G401 (cell line): Measurements from ENCODE around the gene KRT14. TPM values are rescaled to one million over a fixed set of nuclear protein-coding genes. Genes with fewer than 3 reads are reported as not detected.
"Not testable (repeated sequence)": the region's sequence is repeated elsewhere in the genome, so short reads cannot be mapped to it uniquely, and the experiment has no call there.

ENCODE experiments used
- DNase-seq: peaks from one replicate; pipeline ENCODE4 v3.0.0-alpha.2; 2015; ENCODE audit warnings: low spot score
- in situ Hi-C: cut with HindIII; loops from 2 replicates; pipeline ENCODE4 v1.10.0; 2016; ENCODE audit warnings: low sequenced_read_pairs, mixed read lengths
- total RNA-seq: library from RNA; depleted of rRNA; stranded (reverse); fragments of >200 nt; shearing (Covaris generic); gene quantifications from 2 replicates; pipeline ENCODE4 v1.2.3, GENCODE V29; 2014

Gene KRT14
- total RNA-seq, 1 experiment from 2014 or later, result not detected

GRCh38 chr17:41624208-41625101 is 37.8 kb upstream of the KRT14 start, which contains the start of gene KRT17:
Gene KRT17 (minus strand): TSS chr17:41624575. CDS start chr17:41624509, 66 bp downstream.
- in situ Hi-C loops, result no loop called here
- no peak for DNase-seq

DNA sequence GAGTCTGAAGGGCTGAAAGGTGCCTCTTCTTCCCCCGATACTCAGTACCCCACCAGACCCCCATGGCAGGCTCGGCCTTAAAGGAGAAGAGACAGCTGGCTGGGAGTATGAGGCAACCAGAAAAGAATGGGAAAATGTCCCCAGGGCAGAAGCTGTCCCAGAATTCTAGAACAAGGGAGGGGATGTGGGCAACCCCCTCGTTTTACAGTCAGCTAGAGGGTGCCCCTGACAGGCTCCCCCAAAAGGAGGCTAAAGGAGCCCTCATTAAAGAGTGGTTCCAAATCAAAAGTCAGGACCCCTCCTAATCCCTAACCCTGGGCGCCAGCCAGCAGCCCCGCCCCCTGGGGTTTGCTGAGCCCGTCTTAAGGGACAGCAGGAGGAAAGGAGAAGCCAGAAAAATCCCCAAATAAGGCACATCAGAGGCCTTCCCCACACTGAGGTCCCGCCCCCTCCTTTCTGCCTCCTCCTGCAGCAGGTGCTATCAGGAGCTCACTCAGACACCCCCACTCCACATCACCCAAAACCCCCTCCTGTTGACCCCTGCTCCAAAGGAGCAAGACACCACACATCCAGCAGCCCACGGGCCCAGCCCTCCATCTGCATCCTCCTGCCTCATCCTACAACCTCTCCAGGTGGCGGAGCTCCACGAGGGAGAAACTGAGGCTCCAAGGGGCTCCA is 36.6 kb upstream of the KRT14 start:
- in situ Hi-C loops, DNase-seq: not testable (repeated sequence)

- in situ Hi-C loops, DNase-seq: not testable (repeated sequence)
Measured at GRCh38 chr17:41622340-41623183, 35.9 kb upstream of the KRT14 start.

DNA sequence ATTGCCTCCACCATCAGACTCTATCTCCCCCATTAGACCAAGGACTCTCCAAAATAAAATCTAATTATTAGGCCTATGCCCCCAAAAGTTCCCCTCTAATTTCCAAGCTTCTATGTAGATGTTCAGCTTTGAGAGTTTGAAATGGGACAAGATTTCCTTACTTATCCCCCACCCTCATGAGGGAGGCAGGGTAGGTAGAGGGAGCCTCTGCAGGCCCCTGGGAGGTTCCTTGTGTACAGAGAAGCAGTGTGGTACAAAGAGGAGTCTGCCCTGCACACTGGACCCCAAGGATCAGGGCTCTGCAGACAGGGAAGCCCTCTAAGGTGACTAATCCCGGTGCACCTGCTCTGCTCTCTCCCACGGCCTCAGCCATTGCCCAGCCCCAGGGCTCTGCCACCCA is 35.2 kb upstream of the KRT14 start:
- in situ Hi-C loops, result no loop called here
- DNase-seq, result no peak

- DNase-seq, in situ Hi-C loops: not testable (repeated sequence)
Measured at GRCh38 chr17:41621435-41621817, 34.7 kb upstream of the KRT14 start.

- in situ Hi-C loops, result no loop called here
- DNase-seq, result no peak
Measured at GRCh38 chr17:41620583-41621434, 34.1 kb upstream of the KRT14 start.

- in situ Hi-C loops, DNase-seq: not testable (repeated sequence)
Measured at GRCh38 chr17:41619927-41620582, 33.4 kb upstream of the KRT14 start.

GRCh38 chr17:41619036-41619926 is 32.6 kb upstream of the KRT14 start:
- DNase-seq, result no peak
- in situ Hi-C loops, result no loop called here

- no peak for DNase-seq
- in situ Hi-C loops, result no loop called here
Measured at GRCh38 chr17:41618341-41619035, 31.8 kb upstream of the KRT14 start.

GRCh38 chr17:41617698-41618097 is 31.0 kb upstream of the KRT14 start:
- in situ Hi-C loops, result no loop called here
- no peak for DNase-seq

GRCh38 chr17:41617136-41617535 is 30.4 kb upstream of the KRT14 start:
- in situ Hi-C loops, result no loop called here
- no peak for DNase-seq

DNA sequence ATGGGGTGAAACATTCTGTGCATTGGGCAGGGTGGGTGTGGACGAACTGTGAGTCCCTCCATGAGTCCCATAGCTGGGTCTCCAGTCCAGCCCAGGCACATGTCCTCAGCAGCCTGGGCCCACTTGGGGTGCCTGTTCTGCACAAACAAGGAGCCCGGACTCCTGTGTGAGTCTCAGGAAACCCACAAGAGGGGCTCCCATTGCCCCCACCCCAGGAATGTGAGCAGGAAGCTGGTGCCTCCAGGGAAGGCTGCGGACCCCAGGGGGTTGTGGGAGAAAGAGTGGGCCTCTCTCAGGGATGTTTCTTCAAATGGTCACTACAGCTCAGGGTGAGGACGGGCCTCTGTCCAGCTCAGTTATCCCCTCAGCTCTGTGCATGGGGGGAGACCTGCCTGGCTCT is 29.8 kb upstream of the KRT14 start:
- in situ Hi-C loops, result not testable (repeated sequence)

DNA sequence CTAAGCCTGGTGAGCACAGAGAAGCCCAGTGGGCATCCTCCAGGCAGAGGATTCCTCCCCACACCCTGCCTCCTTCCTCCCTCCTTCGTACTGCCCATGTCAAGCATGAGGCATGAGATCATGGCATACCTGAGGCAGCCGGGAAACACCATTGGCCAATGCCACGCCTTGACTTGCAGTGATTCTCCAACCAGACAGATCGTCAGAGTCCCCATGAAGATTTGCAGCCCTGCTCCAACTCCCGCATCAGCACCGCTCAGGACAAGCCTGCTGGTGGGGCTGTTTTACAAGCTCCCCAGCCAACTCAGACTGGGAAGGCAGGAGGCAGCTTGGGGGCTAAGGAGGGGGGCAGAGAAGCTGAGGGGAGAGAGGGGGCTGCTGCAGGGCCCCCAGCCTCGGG is 28.8 kb upstream of the KRT14 start:
- in situ Hi-C loops, result no loop called here

More for the DNA sequence above, 29.8 kb upstream of the KRT14 start:
- DNase-seq, result not testable (repeated sequence)

GRCh38 chr17:41614767-41615166 is 28.1 kb upstream of the KRT14 start:
- DNase-seq, in situ Hi-C loops: not testable (repeated sequence)

More for the DNA sequence above, 28.8 kb upstream of the KRT14 start:
- DNase-seq, result no peak

- in situ Hi-C loops, result no loop called here
- no peak for DNase-seq
Measured at GRCh38 chr17:41614098-41614497, 27.4 kb upstream of the KRT14 start.

DNA sequence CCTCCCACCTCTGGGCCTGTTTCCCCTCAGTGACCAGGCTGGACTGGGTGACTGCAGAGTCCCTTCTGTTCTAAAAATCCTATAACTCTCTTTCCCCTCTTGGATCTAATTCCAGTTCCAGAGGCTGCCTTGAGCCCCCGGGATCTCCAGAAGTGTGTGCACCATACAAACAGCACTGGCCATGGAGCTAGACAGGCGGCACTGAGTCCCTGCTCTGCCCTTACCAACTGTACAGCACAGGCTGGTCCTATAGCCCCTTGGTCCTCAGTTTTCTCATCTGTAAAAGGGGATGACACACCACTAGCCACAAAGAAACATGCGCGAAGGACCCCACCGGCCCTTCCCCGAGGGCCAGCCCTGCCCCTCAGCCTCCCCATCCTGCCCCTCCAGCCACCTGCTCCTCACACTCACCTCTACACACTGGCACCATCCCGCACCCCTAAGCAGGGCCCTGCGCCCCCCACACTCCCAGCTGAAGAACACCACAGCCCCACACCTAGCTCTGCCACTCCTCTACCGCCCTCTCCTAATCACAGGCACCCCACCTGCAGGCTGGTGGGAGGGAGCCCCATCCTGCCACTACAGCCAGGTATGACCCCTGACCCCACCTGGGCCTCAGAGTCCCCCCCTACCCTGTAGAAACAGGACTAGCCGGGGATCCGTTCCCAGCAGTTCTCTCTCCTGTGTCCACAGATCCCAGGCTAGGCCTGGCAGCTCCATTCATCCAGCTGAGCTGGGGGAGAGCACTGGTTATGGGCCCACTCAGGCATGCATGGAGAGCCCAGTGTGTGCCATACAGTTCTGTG is 26.8 kb upstream of the KRT14 start:
- in situ Hi-C loops, result no loop called here
- no peak for DNase-seq
